Measurements from ENCODE around the gene ZFYVE27.

Gene ZFYVE27

DNA sequence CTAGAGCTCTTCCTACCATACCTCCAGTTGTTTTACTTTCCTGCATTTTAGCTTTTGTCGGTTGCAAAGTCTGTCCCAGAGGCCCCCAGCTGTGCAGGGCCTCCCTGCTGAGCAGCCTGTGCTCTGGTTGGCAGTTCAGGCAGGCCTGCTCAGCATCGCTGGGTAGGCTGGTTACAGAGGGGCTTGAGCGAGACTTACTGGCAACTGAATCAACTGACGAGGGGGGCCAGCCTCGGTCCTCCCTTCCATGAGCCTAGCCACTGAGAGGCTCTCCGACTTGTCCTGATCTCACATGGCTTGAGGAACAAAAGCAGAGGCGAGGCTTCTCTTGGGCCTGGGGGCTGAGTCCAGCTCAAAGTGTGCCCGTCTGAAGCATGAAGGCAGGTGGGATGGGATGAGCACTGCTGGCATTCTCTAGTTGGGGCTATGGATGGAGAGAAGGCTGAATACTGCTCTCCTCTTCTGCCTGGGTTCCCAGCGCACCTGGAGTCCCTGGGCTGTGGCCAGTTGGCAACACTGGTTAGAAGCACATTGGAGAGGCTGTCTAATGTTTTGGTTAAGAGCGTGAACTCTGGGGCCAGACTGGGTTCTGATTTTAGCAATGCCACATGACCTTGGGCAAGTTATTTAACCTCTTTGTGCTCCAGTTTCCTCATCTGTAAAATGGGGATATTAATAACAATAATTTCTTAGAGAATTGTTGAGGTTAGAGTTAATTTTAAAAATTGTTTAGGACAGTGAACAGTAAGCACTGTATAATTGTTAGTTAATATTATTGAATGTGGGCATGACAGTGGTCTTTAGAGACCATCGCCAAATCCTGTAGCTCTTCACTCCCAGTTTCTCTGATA, 41.7 kb downstream of the ZFYVE27 start:
- H3K9ac ChIP-seq = no peak overlapping the region
- H3K79me2 ChIP-seq = no peaks in the 10 kb centered on the region
- H3K27me3 ChIP-seq (ENCODE audit: control insufficient read depth, insufficient read depth, low read length) = no peaks in the 10 kb centered on the region
- no peaks in the 10 kb centered on the region for H3K36me3 ChIP-seq (ENCODE audit: control insufficient read depth, insufficient read depth, low read length)
- H3K4me2 ChIP-seq (ENCODE audit: low read length) = no peak overlapping the region
- no peak overlapping the region for H3K27ac ChIP-seq
- no peak overlapping the region for H2AFZ ChIP-seq
- no peak overlapping the region for H3K4me3 ChIP-seq (ENCODE audit: low read depth, low read length)
- TF ChIP-seq, protein P1, sequence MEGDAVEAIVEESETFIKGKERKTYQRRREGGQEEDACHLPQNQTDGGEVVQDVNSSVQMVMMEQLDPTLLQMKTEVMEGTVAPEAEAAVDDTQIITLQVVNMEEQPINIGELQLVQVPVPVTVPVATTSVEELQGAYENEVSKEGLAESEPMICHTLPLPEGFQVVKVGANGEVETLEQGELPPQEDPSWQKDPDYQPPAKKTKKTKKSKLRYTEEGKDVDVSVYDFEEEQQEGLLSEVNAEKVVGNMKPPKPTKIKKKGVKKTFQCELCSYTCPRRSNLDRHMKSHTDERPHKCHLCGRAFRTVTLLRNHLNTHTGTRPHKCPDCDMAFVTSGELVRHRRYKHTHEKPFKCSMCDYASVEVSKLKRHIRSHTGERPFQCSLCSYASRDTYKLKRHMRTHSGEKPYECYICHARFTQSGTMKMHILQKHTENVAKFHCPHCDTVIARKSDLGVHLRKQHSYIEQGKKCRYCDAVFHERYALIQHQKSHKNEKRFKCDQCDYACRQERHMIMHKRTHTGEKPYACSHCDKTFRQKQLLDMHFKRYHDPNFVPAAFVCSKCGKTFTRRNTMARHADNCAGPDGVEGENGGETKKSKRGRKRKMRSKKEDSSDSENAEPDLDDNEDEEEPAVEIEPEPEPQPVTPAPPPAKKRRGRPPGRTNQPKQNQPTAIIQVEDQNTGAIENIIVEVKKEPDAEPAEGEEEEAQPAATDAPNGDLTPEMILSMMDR (IDR thresholded peaks at IDR 0.05) = no peak
- no peaks in the 10 kb centered on the region for H3K4me1 ChIP-seq
- no peaks in the 10 kb centered on the region for H3K9me3 ChIP-seq (ENCODE audit: control insufficient read depth, low read length)

DNA sequence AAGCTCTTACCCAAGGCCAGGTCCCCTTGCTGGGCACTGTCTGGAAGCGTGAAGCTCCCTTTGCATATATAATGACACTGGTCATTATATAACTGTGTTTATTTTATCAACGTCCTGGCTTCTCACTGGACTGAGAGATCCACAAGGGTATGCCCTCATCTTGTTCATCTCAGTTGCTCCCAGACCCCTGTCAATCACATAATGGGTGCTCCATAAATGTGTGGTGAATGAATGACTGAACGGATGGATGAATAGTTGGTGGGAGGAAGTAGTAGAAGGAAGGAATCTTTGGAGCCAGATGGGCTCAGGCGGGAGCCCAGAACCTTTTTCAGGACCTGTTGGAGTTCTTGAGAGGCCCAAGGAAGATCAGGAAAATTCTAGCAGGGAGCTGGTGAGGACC, 42.6 kb downstream of the ZFYVE27 start:
- no peaks in the 10 kb centered on the region for H3K4me1 ChIP-seq
- H3K27ac ChIP-seq = no peak overlapping the region
- no peaks in the 10 kb centered on the region for H3K36me3 ChIP-seq (ENCODE audit: control insufficient read depth, insufficient read depth, low read length)
- no peak overlapping the region for H3K4me2 ChIP-seq (ENCODE audit: low read length)
- TF ChIP-seq, protein P1 (IDR thresholded peaks at IDR 0.05) = no peak
- no peak overlapping the region for H3K4me3 ChIP-seq (ENCODE audit: low read depth, low read length)
- H3K79me2 ChIP-seq = no peaks in the 10 kb centered on the region
- no peak overlapping the region for H2AFZ ChIP-seq
- H3K9me3 ChIP-seq (ENCODE audit: control insufficient read depth, low read length) = no peaks in the 10 kb centered on the region
- H3K27me3 ChIP-seq (ENCODE audit: control insufficient read depth, insufficient read depth, low read length) = no peaks in the 10 kb centered on the region
- no peak overlapping the region for H3K9ac ChIP-seq

DNA sequence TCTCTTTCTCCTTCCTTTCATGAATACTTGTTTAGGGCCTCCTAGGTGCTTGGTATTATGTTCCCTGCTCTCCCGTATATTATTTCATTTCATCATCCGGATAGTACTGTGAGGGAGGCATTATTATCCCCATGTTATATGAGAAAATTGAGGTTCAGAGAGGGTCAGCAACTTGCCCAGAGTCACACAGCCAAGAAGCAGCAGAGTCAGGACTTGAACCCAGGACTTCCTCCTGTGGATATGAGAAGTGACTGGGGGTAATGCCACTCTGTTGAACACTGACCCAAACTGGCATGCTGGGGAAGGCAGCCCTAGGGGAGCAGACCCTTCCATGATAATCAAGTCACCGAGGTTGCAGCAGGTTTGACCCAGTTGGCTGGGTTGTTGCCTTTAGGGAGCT, 43.0 kb downstream of the ZFYVE27 start:
- Histone ChIP-seq H3K4me2 (ENCODE audit: low read length) (no peak overlapping the region), H3K36me3 (ENCODE audit: control insufficient read depth, insufficient read depth, low read length) (no peaks in the 10 kb centered on the region), H3K79me2 (no peaks in the 10 kb centered on the region), H3K27me3 (ENCODE audit: control insufficient read depth, insufficient read depth, low read length) (no peaks in the 10 kb centered on the region), H2AFZ (no peak overlapping the region), H3K9ac (no peak overlapping the region), H3K4me3 (ENCODE audit: low read depth, low read length) (no peak overlapping the region), H3K27ac (no peak overlapping the region), H3K4me1 (no peaks in the 10 kb centered on the region), H3K9me3 (ENCODE audit: control insufficient read depth, low read length) (no peaks in the 10 kb centered on the region)
- TF ChIP-seq, protein P1 (IDR thresholded peaks at IDR 0.05) = no peak

DNA sequence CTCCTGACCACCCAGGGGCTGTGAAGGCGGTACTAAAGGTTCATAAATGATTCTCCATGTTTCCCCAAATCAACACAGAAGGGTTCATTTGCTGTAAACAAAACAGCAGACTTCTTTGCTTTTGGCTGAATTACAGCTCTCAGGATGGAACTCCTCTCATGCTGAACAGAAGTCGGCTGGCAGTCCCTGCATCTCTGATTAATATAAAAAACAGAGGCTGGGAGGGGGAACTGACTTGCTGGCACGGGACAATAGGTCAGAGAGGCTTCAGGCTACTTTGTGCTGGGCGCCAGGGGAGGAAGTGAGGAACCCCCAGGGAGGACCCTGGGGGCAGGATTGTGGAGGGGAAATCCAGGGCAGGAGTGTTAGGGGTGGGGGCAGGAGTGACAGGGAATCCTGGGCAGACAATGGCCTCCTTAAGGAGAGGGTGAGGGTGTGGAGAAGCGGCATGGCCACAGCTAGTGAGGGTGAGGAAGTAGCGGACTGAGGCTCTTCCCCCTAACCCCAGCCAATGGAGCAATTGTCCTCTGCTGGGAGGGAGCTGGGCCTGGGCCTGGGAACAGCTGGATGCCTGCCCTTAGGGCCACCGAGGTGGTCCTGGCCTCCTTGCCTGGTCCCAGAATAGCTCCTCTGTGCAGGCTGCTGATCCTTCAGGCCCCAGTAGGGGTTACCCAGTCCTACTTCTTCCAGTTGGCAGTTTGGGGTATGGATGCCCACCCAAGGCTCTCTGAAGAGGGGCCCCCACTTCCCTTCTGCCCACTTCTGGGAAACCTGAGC, 44.1 kb downstream of the ZFYVE27 start:
- Histone ChIP-seq H3K4me2 (ENCODE audit: low read length) (no peak overlapping the region), H3K27me3 (ENCODE audit: control insufficient read depth, insufficient read depth, low read length) (no peaks in the 10 kb centered on the region), H3K9ac (no peak overlapping the region), H3K4me1 (no peaks in the 10 kb centered on the region), H2AFZ (no peak overlapping the region), H3K9me3 (ENCODE audit: control insufficient read depth, low read length) (no peaks in the 10 kb centered on the region), H3K36me3 (ENCODE audit: control insufficient read depth, insufficient read depth, low read length) (no peaks in the 10 kb centered on the region), H3K79me2 (no peaks in the 10 kb centered on the region), H3K4me3 (ENCODE audit: low read depth, low read length) (no peak overlapping the region), H3K27ac (no peak overlapping the region)
- TF ChIP-seq, protein P1 (IDR thresholded peaks at IDR 0.05) = no peak
